ENCODE measurements around the gene PABPN1L.

DNA sequence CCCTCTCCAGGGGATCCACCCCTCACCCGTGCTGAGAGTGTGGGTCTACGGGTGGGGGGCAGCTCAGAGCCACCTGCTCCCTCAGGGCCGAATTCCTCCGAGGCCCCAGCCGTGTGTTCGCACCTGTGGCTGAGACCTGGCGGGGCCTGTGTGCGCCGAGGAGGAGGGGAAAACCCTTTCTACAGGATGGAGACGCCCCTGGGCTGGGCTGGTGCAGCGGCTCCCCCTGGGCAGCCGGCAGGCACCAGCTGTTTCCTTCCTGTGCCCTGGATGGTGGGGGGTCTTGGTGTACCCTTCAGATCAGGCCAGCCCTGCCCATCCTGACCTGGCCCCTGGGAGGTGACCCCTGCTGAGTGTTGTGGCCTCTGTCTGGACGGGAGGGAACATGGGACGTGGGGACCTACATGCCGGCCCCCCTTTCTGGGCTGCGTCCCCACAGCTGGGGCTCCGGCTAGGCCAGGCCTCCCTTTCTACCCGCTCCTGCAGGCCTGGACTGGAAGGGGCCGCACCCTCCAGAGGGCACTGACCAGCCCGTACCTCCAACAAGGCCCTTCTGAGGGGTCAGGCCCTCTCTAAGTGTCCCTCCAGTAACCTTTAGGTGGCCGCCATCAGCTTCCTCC, 28.3 kb upstream of the PABPN1L start:
- TF ChIP-seq, protein P1, sequence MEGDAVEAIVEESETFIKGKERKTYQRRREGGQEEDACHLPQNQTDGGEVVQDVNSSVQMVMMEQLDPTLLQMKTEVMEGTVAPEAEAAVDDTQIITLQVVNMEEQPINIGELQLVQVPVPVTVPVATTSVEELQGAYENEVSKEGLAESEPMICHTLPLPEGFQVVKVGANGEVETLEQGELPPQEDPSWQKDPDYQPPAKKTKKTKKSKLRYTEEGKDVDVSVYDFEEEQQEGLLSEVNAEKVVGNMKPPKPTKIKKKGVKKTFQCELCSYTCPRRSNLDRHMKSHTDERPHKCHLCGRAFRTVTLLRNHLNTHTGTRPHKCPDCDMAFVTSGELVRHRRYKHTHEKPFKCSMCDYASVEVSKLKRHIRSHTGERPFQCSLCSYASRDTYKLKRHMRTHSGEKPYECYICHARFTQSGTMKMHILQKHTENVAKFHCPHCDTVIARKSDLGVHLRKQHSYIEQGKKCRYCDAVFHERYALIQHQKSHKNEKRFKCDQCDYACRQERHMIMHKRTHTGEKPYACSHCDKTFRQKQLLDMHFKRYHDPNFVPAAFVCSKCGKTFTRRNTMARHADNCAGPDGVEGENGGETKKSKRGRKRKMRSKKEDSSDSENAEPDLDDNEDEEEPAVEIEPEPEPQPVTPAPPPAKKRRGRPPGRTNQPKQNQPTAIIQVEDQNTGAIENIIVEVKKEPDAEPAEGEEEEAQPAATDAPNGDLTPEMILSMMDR (conservative IDR thresholded peaks at IDR 0.05; ENCODE audit: low read depth in 2 of 2) = no peak
- TF ChIP-seq, protein P2, sequence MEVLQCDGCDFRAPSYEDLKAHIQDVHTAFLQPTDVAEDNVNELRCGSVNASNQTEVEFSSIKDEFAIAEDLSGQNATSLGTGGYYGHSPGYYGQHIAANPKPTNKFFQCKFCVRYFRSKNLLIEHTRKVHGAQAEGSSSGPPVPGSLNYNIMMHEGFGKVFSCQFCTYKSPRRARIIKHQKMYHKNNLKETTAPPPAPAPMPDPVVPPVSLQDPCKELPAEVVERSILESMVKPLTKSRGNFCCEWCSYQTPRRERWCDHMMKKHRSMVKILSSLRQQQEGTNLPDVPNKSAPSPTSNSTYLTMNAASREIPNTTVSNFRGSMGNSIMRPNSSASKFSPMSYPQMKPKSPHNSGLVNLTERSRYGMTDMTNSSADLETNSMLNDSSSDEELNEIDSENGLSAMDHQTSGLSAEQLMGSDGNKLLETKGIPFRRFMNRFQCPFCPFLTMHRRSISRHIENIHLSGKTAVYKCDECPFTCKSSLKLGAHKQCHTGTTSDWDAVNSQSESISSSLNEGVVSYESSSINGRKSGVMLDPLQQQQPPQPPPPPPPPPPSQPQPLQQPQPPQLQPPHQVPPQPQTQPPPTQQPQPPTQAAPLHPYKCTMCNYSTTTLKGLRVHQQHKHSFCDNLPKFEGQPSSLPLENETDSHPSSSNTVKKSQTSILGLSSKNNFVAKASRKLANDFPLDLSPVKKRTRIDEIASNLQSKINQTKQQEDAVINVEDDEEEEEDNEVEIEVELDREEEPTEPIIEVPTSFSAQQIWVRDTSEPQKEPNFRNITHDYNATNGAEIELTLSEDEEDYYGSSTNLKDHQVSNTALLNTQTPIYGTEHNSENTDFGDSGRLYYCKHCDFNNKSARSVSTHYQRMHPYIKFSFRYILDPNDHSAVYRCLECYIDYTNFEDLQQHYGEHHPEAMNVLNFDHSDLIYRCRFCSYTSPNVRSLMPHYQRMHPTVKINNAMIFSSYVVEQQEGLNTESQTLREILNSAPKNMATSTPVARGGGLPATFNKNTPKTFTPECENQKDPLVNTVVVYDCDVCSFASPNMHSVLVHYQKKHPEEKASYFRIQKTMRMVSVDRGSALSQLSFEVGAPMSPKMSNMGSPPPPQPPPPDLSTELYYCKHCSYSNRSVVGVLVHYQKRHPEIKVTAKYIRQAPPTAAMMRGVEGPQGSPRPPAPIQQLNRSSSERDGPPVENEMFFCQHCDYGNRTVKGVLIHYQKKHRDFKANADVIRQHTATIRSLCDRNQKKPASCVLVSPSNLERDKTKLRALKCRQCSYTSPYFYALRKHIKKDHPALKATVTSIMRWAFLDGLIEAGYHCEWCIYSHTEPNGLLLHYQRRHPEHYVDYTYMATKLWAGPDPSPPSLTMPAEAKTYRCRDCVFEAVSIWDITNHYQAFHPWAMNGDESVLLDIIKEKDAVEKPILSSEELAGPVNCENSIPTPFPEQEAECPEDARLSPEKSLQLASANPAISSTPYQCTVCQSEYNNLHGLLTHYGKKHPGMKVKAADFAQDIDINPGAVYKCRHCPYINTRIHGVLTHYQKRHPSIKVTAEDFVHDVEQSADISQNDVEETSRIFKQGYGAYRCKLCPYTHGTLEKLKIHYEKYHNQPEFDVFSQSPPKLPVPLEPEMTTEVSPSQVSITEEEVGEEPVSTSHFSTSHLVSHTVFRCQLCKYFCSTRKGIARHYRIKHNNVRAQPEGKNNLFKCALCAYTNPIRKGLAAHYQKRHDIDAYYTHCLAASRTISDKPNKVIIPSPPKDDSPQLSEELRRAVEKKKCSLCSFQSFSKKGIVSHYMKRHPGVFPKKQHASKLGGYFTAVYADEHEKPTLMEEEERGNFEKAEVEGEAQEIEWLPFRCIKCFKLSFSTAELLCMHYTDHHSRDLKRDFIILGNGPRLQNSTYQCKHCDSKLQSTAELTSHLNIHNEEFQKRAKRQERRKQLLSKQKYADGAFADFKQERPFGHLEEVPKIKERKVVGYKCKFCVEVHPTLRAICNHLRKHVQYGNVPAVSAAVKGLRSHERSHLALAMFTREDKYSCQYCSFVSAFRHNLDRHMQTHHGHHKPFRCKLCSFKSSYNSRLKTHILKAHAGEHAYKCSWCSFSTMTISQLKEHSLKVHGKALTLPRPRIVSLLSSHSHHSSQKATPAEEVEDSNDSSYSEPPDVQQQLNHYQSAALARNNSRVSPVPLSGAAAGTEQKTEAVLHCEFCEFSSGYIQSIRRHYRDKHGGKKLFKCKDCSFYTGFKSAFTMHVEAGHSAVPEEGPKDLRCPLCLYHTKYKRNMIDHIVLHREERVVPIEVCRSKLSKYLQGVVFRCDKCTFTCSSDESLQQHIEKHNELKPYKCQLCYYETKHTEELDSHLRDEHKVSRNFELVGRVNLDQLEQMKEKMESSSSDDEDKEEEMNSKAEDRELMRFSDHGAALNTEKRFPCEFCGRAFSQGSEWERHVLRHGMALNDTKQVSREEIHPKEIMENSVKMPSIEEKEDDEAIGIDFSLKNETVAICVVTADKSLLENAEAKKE (CRISPR knock-in tag; IDR thresholded peaks at IDR 0.05) = no peak
- TF ChIP-seq CREB1 (CRISPR knock-in tag; IDR thresholded peaks at IDR 0.05; ENCODE audit: low read depth) (no peak), POLR2AphosphoS5 (IDR thresholded peaks at IDR 0.05; ENCODE audit: low read depth) (no peak), EZH2 (IDR thresholded peaks at IDR 0.05; ENCODE audit: low read depth, unreplicated experiment) (no peak)

Measured in GM23338 (cell line).